Measurements from ENCODE around the gene TMEM198.

DNA sequence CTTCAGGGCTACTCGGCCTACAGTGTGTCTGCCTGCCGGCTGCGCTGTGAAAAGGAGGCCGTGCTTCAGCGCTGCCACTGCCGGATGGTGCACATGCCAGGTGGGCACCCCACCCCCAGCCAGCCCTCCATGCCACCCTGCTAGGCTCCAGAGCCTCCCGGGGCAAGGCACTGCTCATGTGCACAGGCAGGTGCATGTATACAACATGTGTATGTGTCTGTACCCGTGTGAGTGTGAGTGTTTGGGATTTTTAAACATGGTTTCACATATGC, 11.5 kb upstream of the TMEM198 start:
- TF ChIP-seq TBP (optimal IDR thresholded peaks at IDR 0.05; ENCODE audit: low read depth, low read length), result no peak
- no peak for TF ChIP-seq CTCF (IDR thresholded peaks at IDR 0.05 in 2 of 3, conservative IDR thresholded peaks at IDR 0.05 in 1 of 3; ENCODE audit: insufficient read depth in 2 of 3, low read depth in 1 of 3, low read length in 3 of 3)
- no peak for TF ChIP-seq ZNF707 (CRISPR knock-in tag; conservative IDR thresholded peaks at IDR 0.05)
- TF ChIP-seq, protein P1, sequence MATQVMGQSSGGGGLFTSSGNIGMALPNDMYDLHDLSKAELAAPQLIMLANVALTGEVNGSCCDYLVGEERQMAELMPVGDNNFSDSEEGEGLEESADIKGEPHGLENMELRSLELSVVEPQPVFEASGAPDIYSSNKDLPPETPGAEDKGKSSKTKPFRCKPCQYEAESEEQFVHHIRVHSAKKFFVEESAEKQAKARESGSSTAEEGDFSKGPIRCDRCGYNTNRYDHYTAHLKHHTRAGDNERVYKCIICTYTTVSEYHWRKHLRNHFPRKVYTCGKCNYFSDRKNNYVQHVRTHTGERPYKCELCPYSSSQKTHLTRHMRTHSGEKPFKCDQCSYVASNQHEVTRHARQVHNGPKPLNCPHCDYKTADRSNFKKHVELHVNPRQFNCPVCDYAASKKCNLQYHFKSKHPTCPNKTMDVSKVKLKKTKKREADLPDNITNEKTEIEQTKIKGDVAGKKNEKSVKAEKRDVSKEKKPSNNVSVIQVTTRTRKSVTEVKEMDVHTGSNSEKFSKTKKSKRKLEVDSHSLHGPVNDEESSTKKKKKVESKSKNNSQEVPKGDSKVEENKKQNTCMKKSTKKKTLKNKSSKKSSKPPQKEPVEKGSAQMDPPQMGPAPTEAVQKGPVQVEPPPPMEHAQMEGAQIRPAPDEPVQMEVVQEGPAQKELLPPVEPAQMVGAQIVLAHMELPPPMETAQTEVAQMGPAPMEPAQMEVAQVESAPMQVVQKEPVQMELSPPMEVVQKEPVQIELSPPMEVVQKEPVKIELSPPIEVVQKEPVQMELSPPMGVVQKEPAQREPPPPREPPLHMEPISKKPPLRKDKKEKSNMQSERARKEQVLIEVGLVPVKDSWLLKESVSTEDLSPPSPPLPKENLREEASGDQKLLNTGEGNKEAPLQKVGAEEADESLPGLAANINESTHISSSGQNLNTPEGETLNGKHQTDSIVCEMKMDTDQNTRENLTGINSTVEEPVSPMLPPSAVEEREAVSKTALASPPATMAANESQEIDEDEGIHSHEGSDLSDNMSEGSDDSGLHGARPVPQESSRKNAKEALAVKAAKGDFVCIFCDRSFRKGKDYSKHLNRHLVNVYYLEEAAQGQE (IDR thresholded peaks at IDR 0.05; ENCODE audit: borderline replicate concordance), result no peak
- TF ChIP-seq, protein P1 (CRISPR knock-in tag; IDR thresholded peaks at IDR 0.05; ENCODE audit: low read depth), result no peak
- TF ChIP-seq SETDB1 (IDR thresholded peaks at IDR 0.05; ENCODE audit: low read length), result no peak
- no peak for TF ChIP-seq L3MBTL2 (IDR thresholded peaks at IDR 0.05)
- TF ChIP-seq MYC (IDR thresholded peaks at IDR 0.05; ENCODE audit: low read depth, low read length), result no peak
- TF ChIP-seq MYC (CRISPR knock-in tag; IDR thresholded peaks at IDR 0.05; ENCODE audit: borderline replicate concordance, low read depth), result no peak
- no peak for TF ChIP-seq CTBP1 (IDR thresholded peaks at IDR 0.05; ENCODE audit: borderline replicate concordance)
- no peak for TF ChIP-seq ZNF830 (CRISPR knock-in tag; IDR thresholded peaks at IDR 0.05)
- no peak for TF ChIP-seq ZBED1 (IDR thresholded peaks at IDR 0.05)
- TF ChIP-seq, protein P2, sequence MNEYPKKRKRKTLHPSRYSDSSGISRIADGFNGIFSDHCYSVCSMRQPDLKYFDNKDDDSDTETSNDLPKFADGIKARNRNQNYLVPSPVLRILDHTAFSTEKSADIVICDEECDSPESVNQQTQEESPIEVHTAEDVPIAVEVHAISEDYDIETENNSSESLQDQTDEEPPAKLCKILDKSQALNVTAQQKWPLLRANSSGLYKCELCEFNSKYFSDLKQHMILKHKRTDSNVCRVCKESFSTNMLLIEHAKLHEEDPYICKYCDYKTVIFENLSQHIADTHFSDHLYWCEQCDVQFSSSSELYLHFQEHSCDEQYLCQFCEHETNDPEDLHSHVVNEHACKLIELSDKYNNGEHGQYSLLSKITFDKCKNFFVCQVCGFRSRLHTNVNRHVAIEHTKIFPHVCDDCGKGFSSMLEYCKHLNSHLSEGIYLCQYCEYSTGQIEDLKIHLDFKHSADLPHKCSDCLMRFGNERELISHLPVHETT (CRISPR knock-in tag; conservative IDR thresholded peaks at IDR 0.05 in 1 of 2, IDR thresholded peaks at IDR 0.05 in 1 of 2), result no peak
- TF ChIP-seq ZNF354B (CRISPR knock-in tag; IDR thresholded peaks at IDR 0.05), result no peak
- no peak for TF ChIP-seq ZNF274 (IDR thresholded peaks at IDR 0.05; ENCODE audit: borderline replicate concordance, low read depth, low read length)

All from K562 (cell line).